ENCODE data around the gene APBA1. TPM values are rescaled to one million over a fixed set of nuclear protein-coding genes. Genes with fewer than 3 reads are reported as not detected.

APBA1 gene
- total and polyA plus RNA-seq, 2 donors (not counting 3 experiments of a cell fraction or from before 2014, with no cell fraction given), result 6.1 to 11.3 TPM

- Histone ChIP-seq H3K9ac (replicated peaks; ENCODE audit: extremely low read depth, insufficient read depth, low read length) (no peak overlapping the region), H2AFZ (ENCODE audit: low read depth, low read length) (no peak overlapping the region), H3K9me1 (replicated peaks; ENCODE audit: control insufficient read depth, extremely low read depth, insufficient read depth, low read length) (no peaks in the 10 kb centered on the region), H3K27me3 (ENCODE audit: control insufficient read depth in 2 of 2, insufficient read depth in 2 of 2, low read length in 2 of 2) (no peaks in the 10 kb centered on the region), H3K4me2 (ENCODE audit: insufficient read depth, low read length) (no peak overlapping the region), H3K4me3 (replicated peaks in 1 of 3; ENCODE audit: insufficient read depth in 1 of 3, low read depth in 1 of 3, low read length in 3 of 3) (no peak overlapping the region), H3K9me3 (replicated peaks; ENCODE audit: control insufficient read depth, insufficient read depth, low read length) (no peaks in the 10 kb centered on the region), H3K4me1 (ENCODE audit: control insufficient read depth, extremely low read depth, insufficient read depth, low read length) (peaks cover 2% of the 10 kb centered on the region), H3K79me2 (ENCODE audit: control insufficient read depth, insufficient read depth, low read length) (no peaks in the 10 kb centered on the region), H3K36me3 (ENCODE audit: control insufficient read depth in 2 of 2, extremely low read depth in 1 of 2, insufficient read depth in 2 of 2, low read length in 2 of 2) (no peaks in the 10 kb centered on the region), H4K20me1 (replicated peaks; ENCODE audit: control insufficient read depth, extremely low read depth, insufficient read depth, low read length) (no peaks in the 10 kb centered on the region), H3K27ac (ENCODE audit: insufficient read depth, low read depth, low read length) (no peak overlapping the region)
- BruUV-seq (replicated peaks), result no TSS peak
- intact Hi-C loops (cut with micrococcal nuclease) (no loop called here), dilution Hi-C loops (cut with MboI; ENCODE audit: extremely low pct_ligation_motif_present, low sequenced_read_pairs) (no loop called here)
- DNase-seq (ENCODE audit: low read depth, low spot score) (no peak), FAIRE-seq (no peak)
- TF ChIP-seq GATA2 (IDR thresholded peaks at IDR 0.05; ENCODE audit: insufficient read depth, insufficient read length, low read depth, low read length) (no peak), FOS (IDR thresholded peaks at IDR 0.05; ENCODE audit: borderline replicate concordance, insufficient read depth, low read length) (no peak), POLR2AphosphoS5 (IDR thresholded peaks at IDR 0.05; ENCODE audit: insufficient read depth, low read depth, low read length) (no peak), CTCF (IDR thresholded peaks at IDR 0.05; ENCODE audit: extremely low read depth in 1 of 2, insufficient read depth in 1 of 2, low read depth in 1 of 2, low read length in 2 of 2) (no peak), MYC (IDR thresholded peaks at IDR 0.05; ENCODE audit: low read depth, low read length) (no peak), MAX (IDR thresholded peaks at IDR 0.05; ENCODE audit: insufficient read depth, insufficient read length) (no peak), EZH2 (IDR thresholded peaks at IDR 0.05; ENCODE audit: borderline replicate concordance, low read depth, low read length, severe bottlenecking) (no peak), POLR2A (IDR thresholded peaks at IDR 0.05; ENCODE audit: low read depth, low read length) (no peak), JUN (IDR thresholded peaks at IDR 0.05; ENCODE audit: borderline replicate concordance, insufficient read depth, insufficient read length, low read depth) (no peak)
- ChIA-PET POLR2A (no interaction called here), CTCF (no interaction called here)
Observed at GRCh38 chr9:69395718-69396117, 276.5 kb downstream of the APBA1 start.
